ENCODE data around the gene POU6F2. TPM values are rescaled to one million over a fixed set of nuclear protein-coding genes. Genes with fewer than 3 reads are reported as not detected.
"Not testable (repeated sequence)": the region's sequence is repeated elsewhere in the genome, so short reads cannot be mapped to it uniquely, and the experiment has no call there.

POU6F2 gene
- polyA plus RNA-seq, 1 experiment = not detected

DNA sequence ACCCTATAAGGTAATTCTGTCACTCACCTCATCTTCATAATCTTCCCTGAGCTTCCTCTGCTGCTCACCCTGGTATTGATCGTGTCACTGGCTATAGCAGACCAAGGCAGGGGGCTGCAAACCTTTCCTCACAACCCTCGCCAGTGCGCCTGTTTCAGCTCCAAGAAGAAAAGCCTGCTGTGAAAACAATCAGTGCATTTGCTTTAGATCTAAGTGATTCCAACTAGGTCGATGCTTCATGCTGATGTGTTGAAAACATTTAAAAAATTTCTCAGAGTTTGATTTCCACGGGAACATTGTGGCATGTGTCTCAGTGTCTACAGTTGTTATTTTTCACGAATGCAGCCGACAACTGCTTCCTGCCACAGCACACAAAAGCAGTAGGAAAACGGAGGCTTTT lies 27.3 kb downstream of the POU6F2 start:
- H3K36me3 ChIP-seq (ENCODE audit: control insufficient read depth, insufficient read depth, low read length) = no peaks in the 10 kb centered on the region
- DNase-seq (ENCODE audit: low read depth) = no peak
- no peaks in the 10 kb centered on the region for H3K27me3 ChIP-seq (ENCODE audit: control insufficient read depth, insufficient read depth, low read length)
- no peak overlapping the region for H3K4me3 ChIP-seq (ENCODE audit: low read depth, low read length)
- ChIA-PET CTCF (no interaction called here), POLR2A (no interaction called here)
- TF ChIP-seq CTCF (IDR thresholded peaks at IDR 0.05; ENCODE audit: insufficient read depth, low read depth, low read length) = no peak

DNA sequence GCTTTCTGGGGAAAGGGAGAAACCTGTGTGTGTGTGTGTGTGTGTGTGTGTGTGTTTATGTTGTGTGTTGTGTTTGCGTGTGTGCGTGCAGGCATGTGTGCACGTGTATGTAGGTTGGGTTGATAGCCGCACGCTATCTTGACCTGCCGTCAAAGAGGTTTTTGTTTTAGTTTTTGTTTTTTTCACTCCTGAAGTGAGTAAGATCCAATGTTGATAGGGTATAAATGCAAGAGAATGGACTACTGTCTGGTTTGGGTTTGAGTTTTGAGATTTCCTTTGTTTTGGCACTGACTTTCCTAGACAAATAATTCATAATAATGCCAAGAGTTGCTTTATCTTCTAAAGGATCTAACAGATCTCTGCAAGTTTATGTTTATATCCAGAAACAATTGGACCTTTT lies 27.8 kb downstream of the POU6F2 start:
- no peaks in the 10 kb centered on the region for H3K36me3 ChIP-seq (ENCODE audit: control insufficient read depth, insufficient read depth, low read length)
- ChIA-PET POLR2A (no interaction called here), CTCF (no interaction called here)
- no peaks in the 10 kb centered on the region for H3K27me3 ChIP-seq (ENCODE audit: control insufficient read depth, insufficient read depth, low read length)
- no peak for DNase-seq (ENCODE audit: low read depth)
- TF ChIP-seq CTCF (IDR thresholded peaks at IDR 0.05; ENCODE audit: insufficient read depth, low read depth, low read length) = no peak
- no peak overlapping the region for H3K4me3 ChIP-seq (ENCODE audit: low read depth, low read length)

GRCh38 chr7:39013049-39013939 lies 35.6 kb downstream of the POU6F2 start:
- DNase-seq (ENCODE audit: low read depth); H3K4me3 ChIP-seq (ENCODE audit: low read depth, low read length); CTCF ChIA-PET; H3K36me3 ChIP-seq (ENCODE audit: control insufficient read depth, insufficient read depth, low read length); H3K27me3 ChIP-seq (ENCODE audit: control insufficient read depth, insufficient read depth, low read length); POLR2A ChIA-PET: not testable (repeated sequence)

- DNase-seq (ENCODE audit: low read depth) = no peak
- Histone ChIP-seq H3K36me3 (ENCODE audit: control insufficient read depth, insufficient read depth, low read length) (no peaks in the 10 kb centered on the region), H3K27me3 (ENCODE audit: control insufficient read depth, insufficient read depth, low read length) (no peaks in the 10 kb centered on the region), H3K4me3 (ENCODE audit: low read depth, low read length) (no peak overlapping the region)
- no peak for TF ChIP-seq CTCF (IDR thresholded peaks at IDR 0.05; ENCODE audit: insufficient read depth, low read depth, low read length)
- CTCF ChIA-PET = interaction anchor here (1.7 kb wide), 1 partner anchor 58 kb away, joined by 5 read pairs; no protein-coding TSS in a partner anchor
- POLR2A ChIA-PET = no interaction called here
Observed at GRCh38 chr7:39016609-39017008, 38.9 kb downstream of the POU6F2 start.

- no peak overlapping the region for H3K4me3 ChIP-seq (ENCODE audit: low read depth, low read length)
- H3K27me3 ChIP-seq (ENCODE audit: control insufficient read depth, insufficient read depth, low read length) = no peaks in the 10 kb centered on the region
- no peaks in the 10 kb centered on the region for H3K36me3 ChIP-seq (ENCODE audit: control insufficient read depth, insufficient read depth, low read length)
- no peak for DNase-seq (ENCODE audit: low read depth)
- ChIA-PET POLR2A (no interaction called here), CTCF (interaction anchor here (1.7 kb wide), 1 partner anchor 57 kb away, joined by 5 read pairs; no protein-coding TSS in a partner anchor)
- TF ChIP-seq CTCF (IDR thresholded peaks at IDR 0.05; ENCODE audit: insufficient read depth, low read depth, low read length) = no peak
Observed at GRCh38 chr7:39017369-39017915, 39.7 kb downstream of the POU6F2 start.

Data from BJ (cell line).